ENCODE data around the gene ZNF618.

DNA sequence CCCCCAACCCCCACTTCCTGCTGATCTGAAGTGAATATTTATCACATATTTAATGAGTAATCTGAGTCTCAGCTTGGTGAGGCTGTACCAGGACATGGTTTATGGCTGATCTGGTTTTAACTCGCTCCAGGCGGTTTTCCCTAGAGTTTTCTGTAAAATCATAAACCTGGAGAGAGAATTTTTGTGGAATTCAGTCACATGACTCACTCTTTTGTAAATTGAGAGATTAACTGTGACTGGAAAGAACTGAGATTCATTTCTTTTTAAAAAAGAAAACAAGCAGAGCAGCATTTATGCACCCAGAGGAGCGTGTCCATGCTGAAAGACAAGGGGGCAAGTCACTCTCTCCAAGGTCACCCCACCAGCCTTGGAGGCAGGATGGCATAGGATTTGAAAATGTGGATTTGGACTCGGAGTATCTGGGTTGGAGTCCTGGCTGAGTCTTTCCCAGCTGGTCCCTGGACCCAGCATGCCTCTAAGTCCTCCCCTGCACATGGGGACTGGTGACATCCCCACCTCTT is 81.8 kb downstream of the ZNF618 start:
- TF ChIP-seq, protein P1, sequence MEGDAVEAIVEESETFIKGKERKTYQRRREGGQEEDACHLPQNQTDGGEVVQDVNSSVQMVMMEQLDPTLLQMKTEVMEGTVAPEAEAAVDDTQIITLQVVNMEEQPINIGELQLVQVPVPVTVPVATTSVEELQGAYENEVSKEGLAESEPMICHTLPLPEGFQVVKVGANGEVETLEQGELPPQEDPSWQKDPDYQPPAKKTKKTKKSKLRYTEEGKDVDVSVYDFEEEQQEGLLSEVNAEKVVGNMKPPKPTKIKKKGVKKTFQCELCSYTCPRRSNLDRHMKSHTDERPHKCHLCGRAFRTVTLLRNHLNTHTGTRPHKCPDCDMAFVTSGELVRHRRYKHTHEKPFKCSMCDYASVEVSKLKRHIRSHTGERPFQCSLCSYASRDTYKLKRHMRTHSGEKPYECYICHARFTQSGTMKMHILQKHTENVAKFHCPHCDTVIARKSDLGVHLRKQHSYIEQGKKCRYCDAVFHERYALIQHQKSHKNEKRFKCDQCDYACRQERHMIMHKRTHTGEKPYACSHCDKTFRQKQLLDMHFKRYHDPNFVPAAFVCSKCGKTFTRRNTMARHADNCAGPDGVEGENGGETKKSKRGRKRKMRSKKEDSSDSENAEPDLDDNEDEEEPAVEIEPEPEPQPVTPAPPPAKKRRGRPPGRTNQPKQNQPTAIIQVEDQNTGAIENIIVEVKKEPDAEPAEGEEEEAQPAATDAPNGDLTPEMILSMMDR (IDR thresholded peaks at IDR 0.05) = no peak
- TF ChIP-seq POLR2A (IDR thresholded peaks at IDR 0.05) (no peak), POLR2AphosphoS5 (IDR thresholded peaks at IDR 0.05) (no peak), EP300 (IDR thresholded peaks at IDR 0.05) (no peak)
